Measurements from ENCODE around the gene CCDC71L. TPM values are rescaled to one million over a fixed set of nuclear protein-coding genes. Genes with fewer than 3 reads are reported as not detected.

The CCDC71L gene
- total RNA-seq, 1 experiment from 2014 or later, result 21.1 TPM

DNA sequence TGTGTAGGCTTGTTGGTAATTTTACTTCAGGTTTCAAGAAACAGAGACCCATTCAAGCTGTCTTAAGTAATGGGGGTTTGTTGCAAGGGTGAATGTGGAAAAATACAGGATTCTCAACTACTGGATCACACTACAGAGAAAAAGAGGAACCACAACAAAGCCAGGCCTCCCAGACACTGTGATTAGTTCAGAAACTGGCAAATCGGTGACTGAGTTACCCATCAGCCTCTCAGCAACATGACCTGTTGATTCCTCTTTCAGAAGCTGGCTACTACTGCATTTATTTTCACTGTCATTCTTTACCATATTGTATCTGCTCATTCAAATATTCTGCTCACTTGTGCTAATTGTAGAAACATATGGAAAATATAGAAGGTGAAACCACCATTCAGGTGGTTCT, 16.0 kb downstream of the CCDC71L start:
- Histone ChIP-seq H3K9me3 (ENCODE audit: control insufficient read depth in 1 of 2, insufficient read depth in 1 of 2, low read depth in 1 of 2, low read length in 2 of 2) (no peaks in the 10 kb centered on the region), H3K4me2 (ENCODE audit: low read length) (no peak overlapping the region), H3K27ac (ENCODE audit: low read depth, low read length) (no peak overlapping the region), H2AFZ (ENCODE audit: low read depth, low read length, poor library complexity, severe bottlenecking) (no peak overlapping the region), H3K4me1 (ENCODE audit: control insufficient read depth in 1 of 2, insufficient read depth in 2 of 2, low read length in 2 of 2) (no peaks in the 10 kb centered on the region), H3K36me3 (ENCODE audit: control insufficient read depth in 1 of 2, insufficient read depth in 2 of 2, low read length in 2 of 2) (no peaks in the 10 kb centered on the region), H3K9me2 (ENCODE audit: insufficient read depth) (no peaks in the 10 kb centered on the region), H4K20me1 (ENCODE audit: insufficient read depth) (no peaks in the 10 kb centered on the region), H3K79me2 (ENCODE audit: insufficient read depth, low read length) (no peaks in the 10 kb centered on the region), H3K4me3 (replicated peaks in 1 of 2; ENCODE audit: low read depth in 1 of 2, low read length in 2 of 2) (no peak overlapping the region), H3K9ac (ENCODE audit: low read length) (no peak overlapping the region), H3K27me3 (ENCODE audit: insufficient read depth, low read length) (no peaks in the 10 kb centered on the region)
- ATAC-seq, result no peak
- no peak for DNase-seq (ENCODE audit: low read depth, low spot score)
- POLR2A ChIA-PET, result no interaction called here
- TF ChIP-seq EZH2phosphoT487 (IDR thresholded peaks at IDR 0.05; ENCODE audit: borderline replicate concordance), result no peak
- TF ChIP-seq, protein P1, sequence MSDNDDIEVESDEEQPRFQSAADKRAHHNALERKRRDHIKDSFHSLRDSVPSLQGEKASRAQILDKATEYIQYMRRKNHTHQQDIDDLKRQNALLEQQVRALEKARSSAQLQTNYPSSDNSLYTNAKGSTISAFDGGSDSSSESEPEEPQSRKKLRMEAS (IDR thresholded peaks at IDR 0.05), result no peak
- no peak for TF ChIP-seq SP1 (IDR thresholded peaks at IDR 0.05; ENCODE audit: low read depth)
- no peak for TF ChIP-seq YY1 (IDR thresholded peaks at IDR 0.05; ENCODE audit: extremely low read depth, insufficient replicate concordance, low read depth, low read length)
- TF ChIP-seq, protein P2, sequence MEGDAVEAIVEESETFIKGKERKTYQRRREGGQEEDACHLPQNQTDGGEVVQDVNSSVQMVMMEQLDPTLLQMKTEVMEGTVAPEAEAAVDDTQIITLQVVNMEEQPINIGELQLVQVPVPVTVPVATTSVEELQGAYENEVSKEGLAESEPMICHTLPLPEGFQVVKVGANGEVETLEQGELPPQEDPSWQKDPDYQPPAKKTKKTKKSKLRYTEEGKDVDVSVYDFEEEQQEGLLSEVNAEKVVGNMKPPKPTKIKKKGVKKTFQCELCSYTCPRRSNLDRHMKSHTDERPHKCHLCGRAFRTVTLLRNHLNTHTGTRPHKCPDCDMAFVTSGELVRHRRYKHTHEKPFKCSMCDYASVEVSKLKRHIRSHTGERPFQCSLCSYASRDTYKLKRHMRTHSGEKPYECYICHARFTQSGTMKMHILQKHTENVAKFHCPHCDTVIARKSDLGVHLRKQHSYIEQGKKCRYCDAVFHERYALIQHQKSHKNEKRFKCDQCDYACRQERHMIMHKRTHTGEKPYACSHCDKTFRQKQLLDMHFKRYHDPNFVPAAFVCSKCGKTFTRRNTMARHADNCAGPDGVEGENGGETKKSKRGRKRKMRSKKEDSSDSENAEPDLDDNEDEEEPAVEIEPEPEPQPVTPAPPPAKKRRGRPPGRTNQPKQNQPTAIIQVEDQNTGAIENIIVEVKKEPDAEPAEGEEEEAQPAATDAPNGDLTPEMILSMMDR (IDR thresholded peaks at IDR 0.05 in 2 of 3, conservative IDR thresholded peaks at IDR 0.05 in 1 of 3; ENCODE audit: borderline replicate concordance in 1 of 3, insufficient read depth in 1 of 3, low read depth in 2 of 3, low read length in 2 of 3), result no peak
- TF ChIP-seq, protein P3, sequence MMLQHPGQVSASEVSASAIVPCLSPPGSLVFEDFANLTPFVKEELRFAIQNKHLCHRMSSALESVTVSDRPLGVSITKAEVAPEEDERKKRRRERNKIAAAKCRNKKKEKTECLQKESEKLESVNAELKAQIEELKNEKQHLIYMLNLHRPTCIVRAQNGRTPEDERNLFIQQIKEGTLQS (IDR thresholded peaks at IDR 0.05), result no peak
- no peak for TF ChIP-seq CBX3 (IDR thresholded peaks at IDR 0.05; ENCODE audit: low read depth)
- no peak for TF ChIP-seq ZFX (IDR thresholded peaks at IDR 0.05)
- no peak for TF ChIP-seq ZNF274 (IDR thresholded peaks at IDR 0.05; ENCODE audit: low read depth, low read length)
- no peak for TF ChIP-seq RAD21 (IDR thresholded peaks at IDR 0.05; ENCODE audit: low read depth)
- TF ChIP-seq ELF1 (IDR thresholded peaks at IDR 0.05; ENCODE audit: borderline replicate concordance, low read depth), result no peak
- no peak for TF ChIP-seq POLR2A (IDR thresholded peaks at IDR 0.05; ENCODE audit: borderline replicate concordance, extremely low read depth, insufficient read depth, insufficient read length)
- TF ChIP-seq TCF7L2 (IDR thresholded peaks at IDR 0.05; ENCODE audit: borderline replicate concordance, extremely low read depth, insufficient read depth, insufficient read length), result no peak
- no peak for TF ChIP-seq EGR1 (IDR thresholded peaks at IDR 0.05; ENCODE audit: low read depth)
- no peak for TF ChIP-seq JUND (IDR thresholded peaks at IDR 0.05)
- CTCF ChIA-PET, result interaction anchor here (0.8 kb wide), 1 partner anchor 24 kb away, joined by 3 read pairs; no protein-coding TSS in a partner anchor
- intact Hi-C loops (cut with micrococcal nuclease), result no loop called here
- no TSS peak for BruUV-seq (replicated peaks)
- RAD21 ChIA-PET (ENCODE audit: low non-redundant PET in 1 of 2, low total read pairs in 2 of 2, uncharacterized antibody in 2 of 2, unreplicated experiment in 2 of 2), result no interaction called here

All from HCT116 (cell line).